Measurements from ENCODE around the gene TCP11X2. TPM values are rescaled to one million over a fixed set of nuclear protein-coding genes. Genes with fewer than 3 reads are reported as not detected.
A peak's percentile ranks its signal among the peaks of the same experiment; 100 is the strongest.
"Not testable (repeated sequence)": the region's sequence is repeated elsewhere in the genome, so short reads cannot be mapped to it uniquely, and the experiment has no call there.

Gene TCP11X2
- total RNA-seq (not detected), polyA plus RNA-seq (ENCODE audit: insufficient read depth in 1 of 8, insufficient read length in 8 of 8, low replicate concordance in 1 of 8) (not detected)
- long read RNA-seq, donor 1: 0 reads
- long read RNA-seq, donor 2: 0 reads
- long read RNA-seq, donor 3: 0 reads
- long read RNA-seq, donor 4: 0 reads
- long read RNA-seq, donor 5: 0 reads
- long read RNA-seq, donor 6: 0 reads
- long read RNA-seq, donor 7: 0 reads
- long read RNA-seq, donor 8: 0 reads
- long read RNA-seq, donor 9: 0 reads
- long read RNA-seq, donor 10: 0 reads
- long read RNA-seq, donor 11: 0 reads

DNA sequence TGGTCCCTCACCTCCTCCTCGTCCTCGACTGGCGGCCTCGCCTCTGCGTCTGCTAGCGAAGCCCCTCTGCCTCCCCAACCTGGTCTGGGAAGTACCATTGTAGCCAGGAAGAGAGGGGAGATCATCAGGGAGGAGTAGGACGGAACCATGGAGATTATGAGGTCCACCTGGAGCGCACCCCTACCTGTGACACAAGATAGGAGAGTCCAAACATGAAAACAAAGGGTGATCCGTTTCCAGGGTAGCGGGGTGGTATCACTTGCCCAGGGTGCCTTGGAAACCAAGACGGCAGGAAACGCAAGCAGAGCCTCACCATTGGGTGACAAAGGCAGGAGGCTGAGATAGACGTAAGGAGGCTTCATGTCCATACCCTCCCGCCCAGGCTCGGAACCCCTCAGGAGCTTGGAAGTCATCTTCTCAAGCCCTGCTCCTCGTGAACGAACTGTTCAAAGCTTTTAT, at the start of gene TCP11X2:
Gene TCP11X2 (minus strand): TSS at position 51 of the 459 bp plus-strand sequence.
- not testable (repeated sequence) for H3K27ac ChIP-seq (ENCODE audit: low read length); DNase-seq; H3K9me3 ChIP-seq (replicated peaks; ENCODE audit: control insufficient read depth, low read depth, low read length); H3K4me1 ChIP-seq (ENCODE audit: control insufficient read depth, insufficient read depth, low read length); H3K4me3 ChIP-seq (ENCODE audit: low read length); H3K27me3 ChIP-seq (ENCODE audit: control insufficient read depth, insufficient read depth, low read length); H3K36me3 ChIP-seq (ENCODE audit: control insufficient read depth, insufficient read depth, low read length)
- no CpG with 5 or more reads among the region's 17 CpGs for WGBS (ENCODE audit: insufficient coverage)

- no peak overlapping the region for H3K4me3 ChIP-seq (ENCODE audit: low read length)
- H3K4me1 ChIP-seq (ENCODE audit: control insufficient read depth, insufficient read depth, low read length): peaks cover 7% of the 10 kb centered on the region
- DNase-seq: peak; percentile 41
- H3K27me3 ChIP-seq (ENCODE audit: control insufficient read depth, insufficient read depth, low read length): peaks cover 12% of the 10 kb centered on the region
- no CpG with 5 or more reads among the region's 7 CpGs for WGBS (ENCODE audit: insufficient coverage)
- H3K27ac ChIP-seq (ENCODE audit: low read length): peak overlapping the region; percentile 47
- no peaks in the 10 kb centered on the region for H3K9me3 ChIP-seq (replicated peaks; ENCODE audit: control insufficient read depth, low read depth, low read length)
- no peaks in the 10 kb centered on the region for H3K36me3 ChIP-seq (ENCODE audit: control insufficient read depth, insufficient read depth, low read length)
Measured at GRCh38 chrX:102517326-102517725, 45.7 kb upstream of the TCP11X2 start.

DNA sequence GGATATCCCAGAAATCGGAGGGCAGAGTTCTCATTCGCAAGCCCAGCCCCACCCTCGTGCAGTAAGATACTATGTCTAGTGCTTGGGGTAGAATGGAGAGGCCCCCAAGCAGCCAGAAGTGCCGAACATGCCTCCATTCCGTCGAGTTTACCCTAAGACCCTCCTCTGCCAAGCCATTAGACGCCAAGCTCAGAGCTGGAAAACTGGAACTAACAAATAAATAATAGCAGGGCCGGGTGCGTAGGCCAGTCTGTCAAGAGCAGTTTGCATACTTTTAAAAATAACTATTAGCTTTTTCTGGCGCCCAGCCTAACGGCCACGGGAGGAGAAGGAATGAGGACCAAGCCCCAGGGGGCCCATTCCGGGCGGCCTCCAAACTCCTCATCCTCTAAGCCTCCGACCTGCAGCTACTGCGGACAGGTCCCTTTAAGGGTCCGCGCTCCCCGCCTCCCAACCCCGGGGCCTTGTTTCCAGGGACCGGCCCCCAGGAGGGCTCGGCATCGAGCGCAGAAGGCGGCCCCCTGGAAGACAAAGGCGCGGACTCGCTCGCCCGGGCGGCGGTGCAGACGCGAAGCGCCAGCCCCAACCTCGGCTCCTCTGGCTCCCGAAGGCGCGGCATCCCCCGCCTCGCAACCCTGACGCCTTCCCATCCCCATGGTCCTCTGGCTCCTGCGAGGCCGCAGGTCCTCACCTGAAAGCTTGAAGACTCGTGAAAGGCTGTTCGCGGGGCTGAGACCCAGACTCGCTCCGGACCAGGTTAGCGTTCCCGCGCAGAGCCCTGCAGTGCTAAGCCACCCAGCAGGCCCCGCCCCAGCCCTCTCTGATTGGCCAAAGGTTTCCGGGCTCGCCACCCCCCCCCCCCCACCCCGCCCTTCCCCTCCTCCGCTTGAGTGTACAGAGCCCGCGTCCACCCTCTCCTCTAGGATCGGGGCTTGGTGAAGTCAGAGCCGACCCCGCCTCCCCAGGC, 44.6 kb upstream of the TCP11X2 start, which contains the start of gene TMSB15A:
Gene TMSB15A (minus strand): TSS at position 765 of the 967 bp plus-strand sequence.
- 35% methylated on average over 43 of the region's 62 CpGs for WGBS (ENCODE audit: insufficient coverage)
- H3K27ac ChIP-seq (ENCODE audit: low read length): peak within 1 kb of the TSS; percentile 75
- no peaks in the 10 kb centered on the region for H3K36me3 ChIP-seq (ENCODE audit: control insufficient read depth, insufficient read depth, low read length)
- H3K27me3 ChIP-seq (ENCODE audit: control insufficient read depth, insufficient read depth, low read length): peaks cover 12% of the 10 kb centered on the region
- H3K4me3 ChIP-seq (ENCODE audit: low read length): peak within 1 kb of the TSS; percentile 46
- H3K4me1 ChIP-seq (ENCODE audit: control insufficient read depth, insufficient read depth, low read length): peaks cover 7% of the 10 kb centered on the region
- H3K9me3 ChIP-seq (replicated peaks; ENCODE audit: control insufficient read depth, low read depth, low read length): no peaks in the 10 kb centered on the region
- peak; percentile 84 for DNase-seq

DNA sequence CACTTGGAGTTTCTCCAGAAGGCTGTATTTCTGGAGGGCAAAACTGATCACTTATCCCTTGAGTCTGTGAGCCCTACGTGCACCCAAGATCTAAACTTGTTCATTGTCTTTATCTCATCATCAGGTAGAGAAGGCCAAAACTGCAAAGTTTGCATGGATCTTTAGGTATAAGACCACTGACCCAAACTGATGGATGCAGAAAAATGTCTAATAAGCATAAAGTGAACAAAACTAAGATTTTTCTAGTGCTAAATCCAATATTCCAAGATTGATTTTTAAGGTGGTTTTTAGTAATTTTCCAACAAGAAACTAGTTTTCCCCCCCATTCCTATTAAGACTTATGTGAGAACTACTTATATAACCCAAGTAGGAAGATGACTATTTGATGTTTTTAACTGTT, 42.9 kb upstream of the TCP11X2 start:
- Histone ChIP-seq H3K4me3 (ENCODE audit: low read length) (no peak overlapping the region), H3K27me3 (ENCODE audit: control insufficient read depth, insufficient read depth, low read length) (peaks cover 14% of the 10 kb centered on the region), H3K27ac (ENCODE audit: low read length) (no peak overlapping the region), H3K4me1 (ENCODE audit: control insufficient read depth, insufficient read depth, low read length) (peaks cover 7% of the 10 kb centered on the region), H3K9me3 (replicated peaks; ENCODE audit: control insufficient read depth, low read depth, low read length) (no peaks in the 10 kb centered on the region), H3K36me3 (ENCODE audit: control insufficient read depth, insufficient read depth, low read length) (no peaks in the 10 kb centered on the region)
- WGBS (ENCODE audit: insufficient coverage): 78% methylated on average over 1 of the region's 1 CpG
- no peak for DNase-seq

DNA sequence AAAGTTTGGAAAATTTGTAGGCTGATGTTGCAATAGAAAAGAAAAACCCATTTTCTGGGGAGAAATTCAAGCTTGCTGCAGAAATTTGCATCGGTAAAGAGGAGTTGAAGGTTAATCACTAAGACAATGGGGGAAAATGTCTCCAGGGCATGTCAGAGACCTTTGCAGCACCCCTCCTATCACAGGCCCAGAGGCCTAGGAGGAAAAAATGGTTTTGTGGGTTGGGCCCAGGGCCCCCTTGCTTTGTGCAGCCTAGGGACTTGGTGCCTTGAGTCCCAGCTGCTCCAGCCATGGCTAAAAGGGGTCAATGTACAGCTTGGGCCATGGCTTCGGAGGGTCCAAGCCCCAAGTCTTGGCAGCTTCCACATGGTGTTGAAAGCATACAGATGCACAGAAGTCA, 27.1 kb upstream of the TCP11X2 start:
- H3K4me1 ChIP-seq (ENCODE audit: control insufficient read depth, insufficient read depth, low read length): no peaks in the 10 kb centered on the region
- no peak overlapping the region for H3K27ac ChIP-seq (ENCODE audit: low read length)
- H3K36me3 ChIP-seq (ENCODE audit: control insufficient read depth, insufficient read depth, low read length): no peaks in the 10 kb centered on the region
- WGBS (ENCODE audit: insufficient coverage): 88% methylated on average over 1 of the region's 2 CpGs
- peaks cover 3% of the 10 kb centered on the region for H3K9me3 ChIP-seq (replicated peaks; ENCODE audit: control insufficient read depth, low read depth, low read length)
- DNase-seq: no peak
- no peak overlapping the region for H3K4me3 ChIP-seq (ENCODE audit: low read length)
- H3K27me3 ChIP-seq (ENCODE audit: control insufficient read depth, insufficient read depth, low read length): peaks cover 13% of the 10 kb centered on the region

DNA sequence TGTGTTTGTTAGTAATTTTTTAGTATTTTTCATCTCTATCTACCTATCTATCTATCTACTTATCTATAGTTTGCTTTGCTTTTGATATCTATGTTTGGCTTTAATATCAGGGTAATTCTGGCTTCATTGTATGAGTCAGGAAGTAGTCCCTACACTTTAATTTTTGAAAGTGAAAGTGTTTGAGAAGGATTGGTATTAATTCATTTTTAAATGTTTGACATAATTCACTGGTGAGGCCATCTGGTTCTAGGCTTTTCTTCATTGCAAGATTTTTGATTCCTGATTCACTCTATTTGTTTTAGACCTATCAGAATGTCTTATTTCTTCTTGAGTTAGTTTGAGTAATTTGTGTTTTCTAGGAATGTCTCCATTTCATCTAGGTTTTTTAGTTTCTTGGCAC, 20.2 kb upstream of the TCP11X2 start:
- H3K27me3 ChIP-seq (ENCODE audit: control insufficient read depth, insufficient read depth, low read length): peaks cover 6% of the 10 kb centered on the region
- H3K4me3 ChIP-seq (ENCODE audit: low read length): no peak overlapping the region
- no peaks in the 10 kb centered on the region for H3K36me3 ChIP-seq (ENCODE audit: control insufficient read depth, insufficient read depth, low read length)
- no peaks in the 10 kb centered on the region for H3K9me3 ChIP-seq (replicated peaks; ENCODE audit: control insufficient read depth, low read depth, low read length)
- no peak for DNase-seq
- no peak overlapping the region for H3K27ac ChIP-seq (ENCODE audit: low read length)
- H3K4me1 ChIP-seq (ENCODE audit: control insufficient read depth, insufficient read depth, low read length): no peaks in the 10 kb centered on the region

DNA sequence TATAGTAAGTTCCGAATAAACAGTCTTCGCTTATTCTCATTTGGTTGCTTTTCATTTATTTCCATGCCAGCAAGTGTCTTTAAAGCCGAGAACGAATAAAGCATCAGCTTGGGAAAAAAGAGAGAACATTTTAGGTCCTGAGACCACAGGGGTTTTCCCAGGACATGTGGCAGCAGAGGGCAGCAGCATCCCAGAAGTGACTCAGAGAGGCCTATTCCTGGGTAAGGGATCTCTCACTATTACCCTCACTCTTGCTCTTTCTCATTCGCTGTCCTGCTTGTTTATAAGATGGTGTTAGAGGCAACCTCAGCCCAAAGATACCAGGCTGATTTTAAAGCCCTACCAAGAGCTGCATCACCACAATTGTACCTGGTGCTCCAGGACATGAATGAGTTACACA, 7.2 kb upstream of the TCP11X2 start:
- WGBS (ENCODE audit: insufficient coverage): no CpG with 5 or more reads among the region's 5 CpGs
- H3K4me1 ChIP-seq (ENCODE audit: control insufficient read depth, insufficient read depth, low read length); H3K9me3 ChIP-seq (replicated peaks; ENCODE audit: control insufficient read depth, low read depth, low read length); H3K4me3 ChIP-seq (ENCODE audit: low read length); H3K36me3 ChIP-seq (ENCODE audit: control insufficient read depth, insufficient read depth, low read length); DNase-seq; H3K27ac ChIP-seq (ENCODE audit: low read length); H3K27me3 ChIP-seq (ENCODE audit: control insufficient read depth, insufficient read depth, low read length): not testable (repeated sequence)

DNA sequence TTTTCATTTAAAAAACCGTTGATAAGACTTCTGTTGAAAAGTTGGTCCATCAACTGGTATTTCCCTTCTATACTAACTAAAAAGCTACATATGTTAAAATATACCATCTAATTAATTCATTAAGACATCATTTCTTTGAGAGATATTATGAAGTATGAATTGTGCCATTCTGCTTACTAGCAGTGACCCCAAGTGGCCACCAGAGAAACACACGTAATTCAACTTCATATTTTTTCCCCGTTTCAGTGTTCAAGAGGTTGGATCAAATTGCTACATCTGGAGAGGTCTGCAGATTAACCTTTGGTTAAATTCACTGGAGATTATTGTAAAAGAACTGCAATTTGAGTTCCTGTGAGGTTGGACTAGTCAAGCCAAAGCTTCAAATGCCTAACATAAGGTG, 1.4 kb downstream of the TCP11X2 start:
- H3K4me3 ChIP-seq (ENCODE audit: low read length); H3K27me3 ChIP-seq (ENCODE audit: control insufficient read depth, insufficient read depth, low read length); H3K4me1 ChIP-seq (ENCODE audit: control insufficient read depth, insufficient read depth, low read length); H3K27ac ChIP-seq (ENCODE audit: low read length); DNase-seq; H3K36me3 ChIP-seq (ENCODE audit: control insufficient read depth, insufficient read depth, low read length); H3K9me3 ChIP-seq (replicated peaks; ENCODE audit: control insufficient read depth, low read depth, low read length): not testable (repeated sequence)
- no CpG with 5 or more reads among the region's 3 CpGs for WGBS (ENCODE audit: insufficient coverage)

- H3K27me3 ChIP-seq (ENCODE audit: control insufficient read depth, insufficient read depth, low read length); H3K27ac ChIP-seq (ENCODE audit: low read length); H3K9me3 ChIP-seq (replicated peaks; ENCODE audit: control insufficient read depth, low read depth, low read length); H3K36me3 ChIP-seq (ENCODE audit: control insufficient read depth, insufficient read depth, low read length); DNase-seq; H3K4me1 ChIP-seq (ENCODE audit: control insufficient read depth, insufficient read depth, low read length); H3K4me3 ChIP-seq (ENCODE audit: low read length): not testable (repeated sequence)
- no CpG with 5 or more reads among the region's 4 CpGs for WGBS (ENCODE audit: insufficient coverage)
Measured at GRCh38 chrX:102458615-102459014, 13.0 kb downstream of the TCP11X2 start.

- no CpG with 5 or more reads among the region's 11 CpGs for WGBS (ENCODE audit: insufficient coverage)
- not testable (repeated sequence) for H3K27me3 ChIP-seq (ENCODE audit: control insufficient read depth, insufficient read depth, low read length)
Measured at GRCh38 chrX:102439908-102440307, 31.7 kb downstream of the TCP11X2 start, which contains the start of gene NXF2B. Gene NXF2B, minus strand, starts transcription at chrX:102440008. Its CDS starts 59,972 bp downstream, at chrX:102380036.

More at GRCh38 chrX:102439908-102440307, 31.7 kb downstream of the TCP11X2 start, which contains the start of gene NXF2B:
- not testable (repeated sequence) for H3K4me3 ChIP-seq (ENCODE audit: low read length); H3K27ac ChIP-seq (ENCODE audit: low read length); DNase-seq; H3K4me1 ChIP-seq (ENCODE audit: control insufficient read depth, insufficient read depth, low read length); H3K36me3 ChIP-seq (ENCODE audit: control insufficient read depth, insufficient read depth, low read length); H3K9me3 ChIP-seq (replicated peaks; ENCODE audit: control insufficient read depth, low read depth, low read length)
